Muscle of back (tissue), 11 donors: ENCODE data around the gene ADK. TPM values are rescaled to one million over a fixed set of nuclear protein-coding genes. Genes with fewer than 3 reads are reported as not detected.
"Not testable (repeated sequence)": the region's sequence is repeated elsewhere in the genome, so short reads cannot be mapped to it uniquely, and the experiment has no call there.

ENCODE experiments used
- DNase-seq, 3 donors: peaks; one replicate each; pipeline versions ENCODE4 v3.0.0 to v3.0.0-alpha.2; 2013
- polyA plus RNA-seq, 10 donors: library from polyadenylated mRNA; unstranded; fragments of 120-200 nt; gene quantifications; one replicate each; pipeline ENCODE4 v1.2.1, GENCODE V29; 2013; ENCODE audit not compliant: insufficient read length in 10 of 10

Gene ADK
- polyA plus RNA-seq, 10 donors, result 29.7 to 39.6 (median 34.0) TPM

GRCh38 chr10:74344306-74344705 lies 193.3 kb downstream of the ADK start:
- no peak for DNase-seq

- DNase-seq, result no peak
Observed at GRCh38 chr10:74347522-74347921, 196.5 kb downstream of the ADK start.

GRCh38 chr10:74353021-74353420 lies 202.0 kb downstream of the ADK start:
- not testable (repeated sequence) for DNase-seq

GRCh38 chr10:74361678-74362077 lies 210.7 kb downstream of the ADK start:
- DNase-seq, result no peak

GRCh38 chr10:74363727-74364126 lies 212.7 kb downstream of the ADK start:
- no peak for DNase-seq

- DNase-seq, result no peak
Observed at GRCh38 chr10:74365109-74365508, 214.1 kb downstream of the ADK start.

GRCh38 chr10:74371696-74372095 lies 220.7 kb downstream of the ADK start:
- DNase-seq, result no peak

- no peak for DNase-seq
Observed at GRCh38 chr10:74373059-74373458, 222.0 kb downstream of the ADK start.

GRCh38 chr10:74377476-74377875 lies 226.5 kb downstream of the ADK start:
- DNase-seq, result no peak

- DNase-seq, result no peak
Observed at GRCh38 chr10:74379474-74379873, 228.5 kb downstream of the ADK start.

- DNase-seq, result no peak
Observed at GRCh38 chr10:74380795-74381194, 229.8 kb downstream of the ADK start.

GRCh38 chr10:74381291-74381853 lies 230.4 kb downstream of the ADK start:
- no peak for DNase-seq

GRCh38 chr10:74382663-74383062 lies 231.6 kb downstream of the ADK start:
- no peak for DNase-seq

GRCh38 chr10:74383642-74384041 lies 232.6 kb downstream of the ADK start:
- DNase-seq, result no peak

GRCh38 chr10:74384615-74385183 lies 233.7 kb downstream of the ADK start:
- no peak for DNase-seq

- DNase-seq, result no peak
Observed at GRCh38 chr10:74388801-74389200, 237.8 kb downstream of the ADK start.

GRCh38 chr10:74391786-74392185 lies 240.8 kb downstream of the ADK start:
- DNase-seq, result no peak

GRCh38 chr10:74394416-74394969 lies 243.5 kb downstream of the ADK start:
- DNase-seq, result no peak

GRCh38 chr10:74400186-74400585 lies 249.2 kb downstream of the ADK start:
- no peak for DNase-seq

GRCh38 chr10:74406006-74406405 lies 255.0 kb downstream of the ADK start:
- DNase-seq, result no peak

GRCh38 chr10:74415146-74415839 lies 264.3 kb downstream of the ADK start:
- DNase-seq, result no peak

GRCh38 chr10:74417397-74417796 lies 266.4 kb downstream of the ADK start:
- peak in 1 of 3 donors; percentile 13 for DNase-seq

GRCh38 chr10:74418285-74418872 lies 267.4 kb downstream of the ADK start:
- peak; percentile 42 to 67 (median 43) for DNase-seq
